Measurements from ENCODE around the gene RNF180.
A peak's percentile ranks its signal among the peaks of the same experiment; 100 is the strongest.

DNA sequence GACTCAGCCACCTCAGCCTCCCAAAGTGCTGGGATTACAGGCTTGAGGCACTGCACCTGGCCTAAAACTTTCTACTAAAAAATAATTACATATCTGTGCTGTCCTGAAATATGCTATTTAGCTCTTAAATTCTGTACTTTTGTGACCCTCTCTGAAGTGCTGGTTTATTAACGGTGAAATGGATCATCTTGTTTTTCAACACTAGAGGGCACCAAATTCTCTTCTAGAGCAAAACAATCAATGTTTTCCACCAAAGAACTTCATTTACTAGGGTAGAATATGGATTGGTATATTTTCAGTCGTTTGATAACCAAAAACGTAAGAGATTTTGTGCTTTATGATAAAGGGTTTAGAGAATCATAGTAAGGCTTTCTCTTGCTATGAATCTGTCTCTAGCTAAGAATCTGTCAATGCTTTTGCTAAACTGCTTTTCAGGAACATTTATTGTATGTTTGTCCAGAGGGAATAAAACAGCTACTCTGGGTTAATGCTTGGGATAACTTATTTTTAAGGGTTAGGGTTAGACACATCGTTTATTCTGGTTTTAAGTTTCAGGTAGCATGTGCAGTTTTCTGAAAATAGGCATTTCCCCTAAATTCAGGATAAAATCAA lies 63.6 kb downstream of the RNF180 start:
- TF ChIP-seq, protein P1, sequence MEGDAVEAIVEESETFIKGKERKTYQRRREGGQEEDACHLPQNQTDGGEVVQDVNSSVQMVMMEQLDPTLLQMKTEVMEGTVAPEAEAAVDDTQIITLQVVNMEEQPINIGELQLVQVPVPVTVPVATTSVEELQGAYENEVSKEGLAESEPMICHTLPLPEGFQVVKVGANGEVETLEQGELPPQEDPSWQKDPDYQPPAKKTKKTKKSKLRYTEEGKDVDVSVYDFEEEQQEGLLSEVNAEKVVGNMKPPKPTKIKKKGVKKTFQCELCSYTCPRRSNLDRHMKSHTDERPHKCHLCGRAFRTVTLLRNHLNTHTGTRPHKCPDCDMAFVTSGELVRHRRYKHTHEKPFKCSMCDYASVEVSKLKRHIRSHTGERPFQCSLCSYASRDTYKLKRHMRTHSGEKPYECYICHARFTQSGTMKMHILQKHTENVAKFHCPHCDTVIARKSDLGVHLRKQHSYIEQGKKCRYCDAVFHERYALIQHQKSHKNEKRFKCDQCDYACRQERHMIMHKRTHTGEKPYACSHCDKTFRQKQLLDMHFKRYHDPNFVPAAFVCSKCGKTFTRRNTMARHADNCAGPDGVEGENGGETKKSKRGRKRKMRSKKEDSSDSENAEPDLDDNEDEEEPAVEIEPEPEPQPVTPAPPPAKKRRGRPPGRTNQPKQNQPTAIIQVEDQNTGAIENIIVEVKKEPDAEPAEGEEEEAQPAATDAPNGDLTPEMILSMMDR (IDR thresholded peaks at IDR 0.05) = peak; percentile 70
- TF ChIP-seq NR3C1 (IDR thresholded peaks at IDR 0.05) = no peak
- no peak for TF ChIP-seq RNF2 (IDR thresholded peaks at IDR 0.05; ENCODE audit: borderline replicate concordance, low read depth)
- no peak for TF ChIP-seq RFX5 (IDR thresholded peaks at IDR 0.05)
- TF ChIP-seq SMC3 (IDR thresholded peaks at IDR 0.05) = peak; percentile 55; the same call in 2 of the 3 replicates
- TF ChIP-seq POLR2A (IDR thresholded peaks at IDR 0.05; ENCODE audit: low read length) = no peak
- no peak for TF ChIP-seq CEBPB (IDR thresholded peaks at IDR 0.05)
- no peak for TF ChIP-seq MYC (IDR thresholded peaks at IDR 0.05; ENCODE audit: borderline replicate concordance, low read length)
- TF ChIP-seq ZFP36 (IDR thresholded peaks at IDR 0.05; ENCODE audit: borderline replicate concordance, partially characterized antibody) = no peak
- no peak for TF ChIP-seq ESRRA (IDR thresholded peaks at IDR 0.05; ENCODE audit: borderline replicate concordance, low read length)
- peak; percentile 54 to 56 for TF ChIP-seq RAD21 (conservative IDR thresholded peaks at IDR 0.05 in 1 of 2, IDR thresholded peaks at IDR 0.05 in 1 of 2)
- TF ChIP-seq, protein P2, sequence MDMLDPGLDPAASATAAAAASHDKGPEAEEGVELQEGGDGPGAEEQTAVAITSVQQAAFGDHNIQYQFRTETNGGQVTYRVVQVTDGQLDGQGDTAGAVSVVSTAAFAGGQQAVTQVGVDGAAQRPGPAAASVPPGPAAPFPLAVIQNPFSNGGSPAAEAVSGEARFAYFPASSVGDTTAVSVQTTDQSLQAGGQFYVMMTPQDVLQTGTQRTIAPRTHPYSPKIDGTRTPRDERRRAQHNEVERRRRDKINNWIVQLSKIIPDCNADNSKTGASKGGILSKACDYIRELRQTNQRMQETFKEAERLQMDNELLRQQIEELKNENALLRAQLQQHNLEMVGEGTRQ (IDR thresholded peaks at IDR 0.05) = no peak
- TF ChIP-seq, protein P3, sequence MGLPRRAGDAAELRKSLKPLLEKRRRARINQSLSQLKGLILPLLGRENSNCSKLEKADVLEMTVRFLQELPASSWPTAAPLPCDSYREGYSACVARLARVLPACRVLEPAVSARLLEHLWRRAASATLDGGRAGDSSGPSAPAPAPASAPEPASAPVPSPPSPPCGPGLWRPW (IDR thresholded peaks at IDR 0.05) = no peak

Data from A549 (cell line).